K562 treated with DMSO at 1 percent for 12 hours (cell line): ENCODE results near the gene MID1IP1. TPM values are rescaled to one million over a fixed set of nuclear protein-coding genes. Genes with fewer than 3 reads are reported as not detected.

Experiments used
- total RNA-seq: library from RNA; unstranded; fragments of 300-600 nt; gene quantifications from 2 replicates; pipeline ENCODE4 v1.2.3, GENCODE V29; 2022; ENCODE audit not compliant: insufficient read depth

MID1IP1 gene, protein sequence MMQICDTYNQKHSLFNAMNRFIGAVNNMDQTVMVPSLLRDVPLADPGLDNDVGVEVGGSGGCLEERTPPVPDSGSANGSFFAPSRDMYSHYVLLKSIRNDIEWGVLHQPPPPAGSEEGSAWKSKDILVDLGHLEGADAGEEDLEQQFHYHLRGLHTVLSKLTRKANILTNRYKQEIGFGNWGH
- total RNA-seq, result 101 and 105 TPM in 2 replicates

DNA sequence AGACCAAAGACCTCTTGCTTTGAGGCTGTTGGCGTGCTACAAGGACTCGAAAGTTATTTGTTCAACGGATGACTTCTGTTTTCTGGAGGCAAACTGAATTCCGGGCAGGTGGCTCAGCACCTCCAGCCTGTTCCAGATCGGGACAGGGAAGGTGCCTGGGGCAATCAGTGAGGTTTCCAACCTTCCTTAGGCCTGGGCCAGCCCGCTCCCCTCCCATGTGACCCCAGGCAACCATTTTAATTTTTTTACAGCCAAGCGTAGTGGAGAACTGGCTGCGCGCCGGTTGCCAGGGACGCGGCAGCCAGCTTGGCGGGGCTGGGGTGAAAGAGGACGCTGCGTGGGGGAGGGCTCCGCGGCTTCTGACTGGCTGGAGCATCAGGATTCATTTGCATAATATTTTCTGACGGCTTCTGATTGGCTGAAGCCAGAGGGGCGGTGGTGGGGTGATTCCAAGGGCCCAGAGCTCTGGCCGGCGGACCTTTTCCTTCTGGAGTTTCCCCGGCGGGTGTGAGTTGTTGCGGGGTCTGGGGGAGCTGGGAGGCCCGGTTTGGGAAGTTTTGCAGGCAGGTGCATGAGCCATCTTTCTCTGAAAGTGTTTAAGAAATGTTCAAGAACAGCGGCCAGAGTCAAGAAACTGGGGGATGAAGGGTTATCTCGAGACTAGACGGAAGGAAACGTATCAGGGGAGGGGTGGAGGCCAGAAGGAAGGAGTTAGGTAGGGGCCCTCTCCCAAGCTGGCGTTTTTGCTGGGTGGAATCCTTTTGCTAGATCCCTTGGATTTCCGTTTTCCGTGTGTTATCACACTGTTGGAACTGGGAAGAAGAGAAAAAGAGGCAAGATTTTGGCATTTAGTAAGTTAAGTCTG, at the start of gene MID1IP1:
TSS of gene MID1IP1 (plus strand) at position 479 of the 865 bp plus-strand sequence. CDS start 3,488 bp downstream, outside the sequence.

Other genes starting within 250 kb of the MID1IP1 start
- gene TSPAN7, start 239.9 kb upstream of the MID1IP1 start, total RNA-seq, result not detected in 2 replicates